MCF 10A (cell line): ENCODE measurements around the gene COL1A2. TPM values are rescaled to one million over a fixed set of nuclear protein-coding genes. Genes with fewer than 3 reads are reported as not detected.

Experiments
- BruUV-seq: library from RNA; stranded (reverse); fragments of 400-500 nt; replicated peaks from 2 replicates; lab custom pipeline; 2021; lab: Mats Ljungman, UMichigan
- CTCF ChIA-PET: fragments of 300-600 bp; sonication (Branson Sonifier 250); formaldehyde crosslinking; extraction: SDS; loops from one replicate; lab custom pipeline; 2021; ENCODE audit warnings: antibody characterized with exemption, inconsistent platforms; lab: Yijun Ruan, JAX
- POLR2A ChIA-PET: fragments of 300-600, 350-650 bp; sonication (Branson Sonifier 250); formaldehyde crosslinking; extraction: SDS; loops from one replicate; lab custom pipeline; 2020; ENCODE audit warnings: antibody characterized with exemption, inconsistent platforms; lab: Yijun Ruan, JAX
- DNase-seq: peaks from one replicate; pipeline ENCODE4 v3.0.0-alpha.2; 2018; ENCODE audit not compliant: unreplicated experiment
- H3K27ac Mint-ChIP-seq: one replicate; pipeline ENCODE4 v1.8.0; 2022; ENCODE audit warnings: mild to moderate bottlenecking, low read depth, mixed read lengths; ENCODE audit not compliant: unreplicated experiment
- H3K27me3 Mint-ChIP-seq: one replicate; pipeline ENCODE4 v1.8.0; 2022; ENCODE audit warnings: mixed read lengths; ENCODE audit not compliant: insufficient read depth, unreplicated experiment
- H3K36me3 Mint-ChIP-seq: one replicate; pipeline ENCODE4 v1.8.0; 2022; ENCODE audit warnings: mild to moderate bottlenecking, moderate library complexity, mixed read lengths; ENCODE audit not compliant: insufficient read depth, unreplicated experiment
- H3K4me1 Mint-ChIP-seq: one replicate; pipeline ENCODE4 v1.8.0; 2022; ENCODE audit warnings: mixed read lengths; ENCODE audit not compliant: insufficient read depth, unreplicated experiment
- H3K4me3 Mint-ChIP-seq: one replicate; pipeline ENCODE4 v1.8.0; 2022; ENCODE audit warnings: mild to moderate bottlenecking, moderate library complexity, mixed read lengths; ENCODE audit not compliant: unreplicated experiment
- H3K9me3 Mint-ChIP-seq: one replicate; pipeline ENCODE4 v1.8.0; 2022; ENCODE audit warnings: mixed read lengths; ENCODE audit not compliant: unreplicated experiment
- CTCF ChIP-seq: fragments of 200-600 bp; IDR thresholded peaks from one replicate; pipeline ENCODE4 v1.8.0; 2022; ENCODE audit warnings: antibody characterized with exemption, mild to moderate bottlenecking; ENCODE audit not compliant: unreplicated experiment
- intact Hi-C: fragments of 100-400 bp; cut with micrococcal nuclease; formaldehyde crosslinking; loops from 2 replicates; pipeline ENCODE4 v1.14.1; 2022
- total RNA-seq: library from RNA; stranded (reverse); gene quantifications from 2 replicates; pipeline ENCODE4 v1.2.3, GENCODE V29; 2022

COL1A2 gene
- total RNA-seq, 1 experiment from 2014 or later: not detected

GRCh38 chr7:94397722-94398121 lies 3.0 kb downstream of the COL1A2 start:
- Mint-ChIP-seq H3K27me3 (no peaks in the 10 kb centered on the region), H3K4me3 (no peak overlapping the region), H3K9me3 (no peaks in the 10 kb centered on the region), H3K36me3 (no peaks in the 10 kb centered on the region), H3K27ac (no peak overlapping the region), H3K4me1 (no peaks in the 10 kb centered on the region)
- CTCF ChIA-PET: interaction anchor here (0.6 to 6.2 kb wide), 9 partner anchors 13 to 847 kb away, joined by 3 to 128 read pairs (median 5); no protein-coding TSS in a partner anchor
- no TSS peak for BruUV-seq
- no peak for DNase-seq
- intact Hi-C loops: loop anchor here (10.0 kb wide), 1 partner anchor 493 kb away; the partner anchor contains the start of gene GNGT1
- POLR2A ChIA-PET: interaction anchor here (1.0 to 1.1 kb wide), 2 partner anchors 9 to 111 kb away, joined by 3 to 5 read pairs; no protein-coding TSS in a partner anchor
- no peak for TF ChIP-seq CTCF

- H3K27ac Mint-ChIP-seq: no peak overlapping the region
- CTCF ChIA-PET: interaction anchor here (1.3 to 6.2 kb wide), 3 partner anchors 37 to 111 kb away, joined by 6 to 128 read pairs (median 121); no protein-coding TSS in a partner anchor
These were observed 4.1 kb downstream of the COL1A2 start for GRCh38 chr7:94398841-94399240.

GRCh38 chr7:94400022-94400421 lies 5.3 kb downstream of the COL1A2 start:
- Mint-ChIP-seq H3K27me3 (no peaks in the 10 kb centered on the region), H3K4me3 (no peak overlapping the region), H3K27ac (no peak overlapping the region), H3K36me3 (no peaks in the 10 kb centered on the region), H3K9me3 (no peaks in the 10 kb centered on the region), H3K4me1 (no peaks in the 10 kb centered on the region)
- intact Hi-C loops: no loop called here
- BruUV-seq: no TSS peak
- CTCF ChIA-PET: interaction anchor here (0.6 to 2.4 kb wide), 4 partner anchors 11 to 112 kb away, joined by 3 to 11 read pairs (median 4); no protein-coding TSS in a partner anchor
- POLR2A ChIA-PET: interaction anchor here (0.9 kb wide), 1 partner anchor 100 kb away, joined by 3 read pairs; no protein-coding TSS in a partner anchor
- no peak for TF ChIP-seq CTCF
- no peak for DNase-seq

More at GRCh38 chr7:94398841-94399240, 4.1 kb downstream of the COL1A2 start:
- Mint-ChIP-seq H3K4me1 (no peaks in the 10 kb centered on the region), H3K4me3 (no peak overlapping the region), H3K36me3 (no peaks in the 10 kb centered on the region), H3K27me3 (no peaks in the 10 kb centered on the region), H3K9me3 (no peaks in the 10 kb centered on the region)
- intact Hi-C loops: loop anchor here (10.0 kb wide), 1 partner anchor 494 kb away; the partner anchor contains the start of gene GNGT1
- no peak for DNase-seq
- POLR2A ChIA-PET: interaction anchor here (0.7 to 1.0 kb wide), 3 partner anchors 100 to 112 kb away, joined by 3 read pairs; no protein-coding TSS in a partner anchor
- TF ChIP-seq CTCF: no peak
- no TSS peak for BruUV-seq

GRCh38 chr7:94400643-94401427 lies 6.1 kb downstream of the COL1A2 start:
- intact Hi-C loops: no loop called here
- TF ChIP-seq CTCF: no peak
- H3K9me3 Mint-ChIP-seq: no peaks in the 10 kb centered on the region
- no peak overlapping the region for H3K27ac Mint-ChIP-seq
- H3K27me3 Mint-ChIP-seq: no peaks in the 10 kb centered on the region
- H3K4me1 Mint-ChIP-seq: no peaks in the 10 kb centered on the region
- no peak for DNase-seq
- H3K36me3 Mint-ChIP-seq: no peaks in the 10 kb centered on the region
- CTCF ChIA-PET: interaction anchor here (1.0 to 2.4 kb wide), 6 partner anchors 12 to 161 kb away, joined by 3 to 11 read pairs (median 4); no protein-coding TSS in a partner anchor
- no TSS peak for BruUV-seq
- POLR2A ChIA-PET: no interaction called here
- H3K4me3 Mint-ChIP-seq: no peak overlapping the region
